ENCODE measurements around the gene FOXG1.

Gene FOXG1

GRCh38 chr14:28756269-28756883, 10.2 kb upstream of the FOXG1 start:
- no peaks in the 10 kb centered on the region for H3K4me1 ChIP-seq
- no peak overlapping the region for H3K4me3 ChIP-seq (ENCODE audit: low read depth, low read length)
- no peak for DNase-seq
- peaks cover 65% of the 10 kb centered on the region for H3K27me3 ChIP-seq
- H3K36me3 ChIP-seq, result no peaks in the 10 kb centered on the region
- no peak for TF ChIP-seq CTCF (IDR thresholded peaks at IDR 0.05; ENCODE audit: low read depth, low read length)
- H3K9me3 ChIP-seq, result no peaks in the 10 kb centered on the region

- H3K4me3 ChIP-seq (ENCODE audit: low read depth, low read length), result no peak overlapping the region
- no peaks in the 10 kb centered on the region for H3K36me3 ChIP-seq
- DNase-seq, result peak; percentile 39
- H3K27me3 ChIP-seq, result peaks cover 71% of the 10 kb centered on the region
- no peaks in the 10 kb centered on the region for H3K4me1 ChIP-seq
- TF ChIP-seq CTCF (IDR thresholded peaks at IDR 0.05; ENCODE audit: low read depth, low read length), result peak; percentile 81
- H3K9me3 ChIP-seq, result no peaks in the 10 kb centered on the region
These were observed 9.6 kb upstream of the FOXG1 start for GRCh38 chr14:28756884-28757570.

GRCh38 chr14:28757786-28758185, 8.8 kb upstream of the FOXG1 start:
- no peaks in the 10 kb centered on the region for H3K4me1 ChIP-seq
- H3K4me3 ChIP-seq (ENCODE audit: low read depth, low read length), result no peak overlapping the region
- H3K27me3 ChIP-seq, result peaks cover 77% of the 10 kb centered on the region
- no peak for TF ChIP-seq CTCF (IDR thresholded peaks at IDR 0.05; ENCODE audit: low read depth, low read length)
- no peaks in the 10 kb centered on the region for H3K36me3 ChIP-seq
- DNase-seq, result no peak
- H3K9me3 ChIP-seq, result no peaks in the 10 kb centered on the region

- TF ChIP-seq CTCF (IDR thresholded peaks at IDR 0.05; ENCODE audit: low read depth, low read length), result no peak
- H3K27me3 ChIP-seq, result peaks cover 81% of the 10 kb centered on the region
These were observed 8.2 kb upstream of the FOXG1 start for GRCh38 chr14:28758253-28758884.

GRCh38 chr14:28758885-28759652, 7.5 kb upstream of the FOXG1 start:
- no peaks in the 10 kb centered on the region for H3K4me1 ChIP-seq
- H3K27me3 ChIP-seq, result peaks cover 88% of the 10 kb centered on the region
- no peaks in the 10 kb centered on the region for H3K36me3 ChIP-seq
- TF ChIP-seq CTCF (IDR thresholded peaks at IDR 0.05; ENCODE audit: low read depth, low read length), result no peak
- no peaks in the 10 kb centered on the region for H3K9me3 ChIP-seq
- DNase-seq, result no peak
- H3K4me3 ChIP-seq (ENCODE audit: low read depth, low read length), result no peak overlapping the region

More at GRCh38 chr14:28758253-28758884, 8.2 kb upstream of the FOXG1 start:
- Histone ChIP-seq H3K4me1 (no peaks in the 10 kb centered on the region), H3K4me3 (ENCODE audit: low read depth, low read length) (no peak overlapping the region), H3K9me3 (no peaks in the 10 kb centered on the region), H3K36me3 (no peaks in the 10 kb centered on the region)
- no peak for DNase-seq
